Measurements from ENCODE around the gene KDM2B. TPM values are rescaled to one million over a fixed set of nuclear protein-coding genes. Genes with fewer than 3 reads are reported as not detected.

The KDM2B gene
- total and polyA plus RNA-seq, 2 experiments from 2014 or later, result 59.4 to 161 TPM

DNA sequence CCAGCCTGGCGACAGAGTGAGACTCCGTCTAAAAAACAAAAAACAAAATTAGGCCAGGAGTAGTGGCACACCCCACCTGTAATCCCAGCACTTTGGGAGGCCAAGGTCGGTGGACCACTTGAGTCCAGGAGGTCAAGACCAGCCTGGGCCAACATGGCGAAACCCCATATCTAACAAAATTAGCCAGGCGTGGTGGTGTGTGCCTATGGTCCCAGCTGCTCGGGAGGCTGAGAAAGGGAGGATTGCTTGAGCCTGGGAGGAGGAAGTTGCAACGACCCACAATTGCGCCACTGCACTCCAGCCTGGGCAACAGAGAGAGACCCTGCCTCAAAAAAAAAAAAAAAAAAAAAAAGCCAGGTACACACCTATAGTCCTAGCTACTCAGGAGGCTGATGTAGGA, 37.0 kb downstream of the KDM2B start:
- Mint-ChIP-seq H3K36me3 (ENCODE audit: low read depth) (peaks cover 80% of the 10 kb centered on the region), H3K27ac (no peak overlapping the region), H3K4me1 (peaks cover 13% of the 10 kb centered on the region), H3K27me3 (ENCODE audit: insufficient read depth, low read depth, poor library complexity) (peaks cover 8% of the 10 kb centered on the region), H3K9me3 (no peaks in the 10 kb centered on the region), H3K4me3 (no peak overlapping the region)
- ATAC-seq (no peak), DNase-seq (ENCODE audit: low spot score) (no peak)
- H3K4me3 ChIP-seq, result no peak overlapping the region
- TF ChIP-seq EZH2phosphoT487 (IDR thresholded peaks at IDR 0.05; ENCODE audit: unreplicated experiment) (no peak), POLR2AphosphoS5 (IDR thresholded peaks at IDR 0.05; ENCODE audit: low read depth) (no peak)
- H3K36me3 ChIP-seq (ENCODE audit: insufficient read depth), result peaks cover 50% of the 10 kb centered on the region
- H2AFZ ChIP-seq, result no peak overlapping the region
- H3K79me2 ChIP-seq (replicated peaks; ENCODE audit: insufficient read depth), result peaks cover 56% of the 10 kb centered on the region
- H3K9me2 ChIP-seq (ENCODE audit: insufficient read depth), result no peaks in the 10 kb centered on the region
- H3F3A ChIP-seq (replicated peaks; ENCODE audit: low read depth), result peaks cover 26% of the 10 kb centered on the region; the same call in 1 of the 2 replicates
- no peak overlapping the region for H3K4me2 ChIP-seq
- H3K27ac ChIP-seq (ENCODE audit: low read depth), result no peak overlapping the region
- no peaks in the 10 kb centered on the region for H3K27me3 ChIP-seq (ENCODE audit: insufficient read depth)
- peaks cover 46% of the 10 kb centered on the region for H4K20me1 ChIP-seq (replicated peaks; ENCODE audit: insufficient read depth)
- H3K4me1 ChIP-seq (ENCODE audit: insufficient read depth), result peaks cover 2% of the 10 kb centered on the region; the same call in 1 of the 2 replicates

DNA sequence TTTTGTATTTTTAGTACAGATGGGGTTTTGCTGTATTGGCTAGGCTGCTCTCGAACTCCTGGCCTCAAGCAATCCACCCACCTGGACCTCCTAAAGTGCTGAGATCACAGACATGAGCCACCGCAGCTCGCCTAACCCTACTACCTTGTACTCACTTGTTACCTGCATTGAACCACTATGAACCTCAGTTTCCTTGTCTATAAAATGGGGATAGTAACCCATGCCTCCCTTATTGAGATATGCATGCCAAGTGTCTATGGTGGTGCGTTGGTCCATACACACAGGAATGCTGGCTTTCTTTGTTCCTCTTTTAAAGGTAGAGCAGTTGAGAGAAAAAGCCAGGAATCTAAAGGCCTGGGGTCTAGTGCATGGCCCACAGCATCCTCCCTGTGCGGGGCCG, 40.9 kb downstream of the KDM2B start:
- H3K79me2 ChIP-seq (replicated peaks; ENCODE audit: insufficient read depth), result peaks cover 52% of the 10 kb centered on the region
- no peaks in the 10 kb centered on the region for H3K9me3 Mint-ChIP-seq
- H3K27me3 Mint-ChIP-seq (ENCODE audit: insufficient read depth, low read depth, poor library complexity), result peaks cover 19% of the 10 kb centered on the region
- peaks cover 33% of the 10 kb centered on the region; the same call in 1 of the 2 replicates for H3F3A ChIP-seq (replicated peaks; ENCODE audit: low read depth)
- H3K9me2 ChIP-seq (ENCODE audit: insufficient read depth), result no peaks in the 10 kb centered on the region
- peaks cover 28% of the 10 kb centered on the region for H3K4me1 ChIP-seq (ENCODE audit: insufficient read depth)
- no peak overlapping the region for H3K4me3 Mint-ChIP-seq
- no peak overlapping the region for H2AFZ ChIP-seq
- no peak overlapping the region for H3K27ac ChIP-seq (ENCODE audit: low read depth)
- no peak overlapping the region for H3K4me2 ChIP-seq
- H3K27me3 ChIP-seq (ENCODE audit: insufficient read depth), result peaks cover 4% of the 10 kb centered on the region
- ATAC-seq (no peak), DNase-seq (ENCODE audit: low spot score) (no peak)
- H3K27ac Mint-ChIP-seq, result no peak overlapping the region
- peaks cover 38% of the 10 kb centered on the region for H3K4me1 Mint-ChIP-seq
- peaks cover 50% of the 10 kb centered on the region for H3K36me3 Mint-ChIP-seq (ENCODE audit: low read depth)
- no peak overlapping the region for H3K4me3 ChIP-seq
- peaks cover 31% of the 10 kb centered on the region for H3K36me3 ChIP-seq (ENCODE audit: insufficient read depth)
- TF ChIP-seq NANOG (IDR thresholded peaks at IDR 0.05; ENCODE audit: borderline replicate concordance) (no peak), CREB1 (CRISPR knock-in tag; IDR thresholded peaks at IDR 0.05; ENCODE audit: low read depth) (no peak), ZNF114 (CRISPR knock-in tag; IDR thresholded peaks at IDR 0.05) (no peak), EZH2 (IDR thresholded peaks at IDR 0.05; ENCODE audit: low read depth, unreplicated experiment) (no peak), POLR2AphosphoS5 (IDR thresholded peaks at IDR 0.05; ENCODE audit: low read depth) (no peak), STAT1 (IDR thresholded peaks at IDR 0.05; ENCODE audit: unreplicated experiment) (no peak), ZNF331 (CRISPR knock-in tag; IDR thresholded peaks at IDR 0.05; ENCODE audit: low read depth) (no peak), EZH2phosphoT487 (IDR thresholded peaks at IDR 0.05; ENCODE audit: unreplicated experiment) (no peak)
- TF ChIP-seq, protein P1, sequence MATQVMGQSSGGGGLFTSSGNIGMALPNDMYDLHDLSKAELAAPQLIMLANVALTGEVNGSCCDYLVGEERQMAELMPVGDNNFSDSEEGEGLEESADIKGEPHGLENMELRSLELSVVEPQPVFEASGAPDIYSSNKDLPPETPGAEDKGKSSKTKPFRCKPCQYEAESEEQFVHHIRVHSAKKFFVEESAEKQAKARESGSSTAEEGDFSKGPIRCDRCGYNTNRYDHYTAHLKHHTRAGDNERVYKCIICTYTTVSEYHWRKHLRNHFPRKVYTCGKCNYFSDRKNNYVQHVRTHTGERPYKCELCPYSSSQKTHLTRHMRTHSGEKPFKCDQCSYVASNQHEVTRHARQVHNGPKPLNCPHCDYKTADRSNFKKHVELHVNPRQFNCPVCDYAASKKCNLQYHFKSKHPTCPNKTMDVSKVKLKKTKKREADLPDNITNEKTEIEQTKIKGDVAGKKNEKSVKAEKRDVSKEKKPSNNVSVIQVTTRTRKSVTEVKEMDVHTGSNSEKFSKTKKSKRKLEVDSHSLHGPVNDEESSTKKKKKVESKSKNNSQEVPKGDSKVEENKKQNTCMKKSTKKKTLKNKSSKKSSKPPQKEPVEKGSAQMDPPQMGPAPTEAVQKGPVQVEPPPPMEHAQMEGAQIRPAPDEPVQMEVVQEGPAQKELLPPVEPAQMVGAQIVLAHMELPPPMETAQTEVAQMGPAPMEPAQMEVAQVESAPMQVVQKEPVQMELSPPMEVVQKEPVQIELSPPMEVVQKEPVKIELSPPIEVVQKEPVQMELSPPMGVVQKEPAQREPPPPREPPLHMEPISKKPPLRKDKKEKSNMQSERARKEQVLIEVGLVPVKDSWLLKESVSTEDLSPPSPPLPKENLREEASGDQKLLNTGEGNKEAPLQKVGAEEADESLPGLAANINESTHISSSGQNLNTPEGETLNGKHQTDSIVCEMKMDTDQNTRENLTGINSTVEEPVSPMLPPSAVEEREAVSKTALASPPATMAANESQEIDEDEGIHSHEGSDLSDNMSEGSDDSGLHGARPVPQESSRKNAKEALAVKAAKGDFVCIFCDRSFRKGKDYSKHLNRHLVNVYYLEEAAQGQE (IDR thresholded peaks at IDR 0.05; ENCODE audit: unreplicated experiment), result no peak
- TF ChIP-seq, protein P2, sequence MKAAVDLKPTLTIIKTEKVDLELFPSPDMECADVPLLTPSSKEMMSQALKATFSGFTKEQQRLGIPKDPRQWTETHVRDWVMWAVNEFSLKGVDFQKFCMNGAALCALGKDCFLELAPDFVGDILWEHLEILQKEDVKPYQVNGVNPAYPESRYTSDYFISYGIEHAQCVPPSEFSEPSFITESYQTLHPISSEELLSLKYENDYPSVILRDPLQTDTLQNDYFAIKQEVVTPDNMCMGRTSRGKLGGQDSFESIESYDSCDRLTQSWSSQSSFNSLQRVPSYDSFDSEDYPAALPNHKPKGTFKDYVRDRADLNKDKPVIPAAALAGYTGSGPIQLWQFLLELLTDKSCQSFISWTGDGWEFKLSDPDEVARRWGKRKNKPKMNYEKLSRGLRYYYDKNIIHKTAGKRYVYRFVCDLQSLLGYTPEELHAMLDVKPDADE (IDR thresholded peaks at IDR 0.05), result no peak
- TF ChIP-seq, protein P3, sequence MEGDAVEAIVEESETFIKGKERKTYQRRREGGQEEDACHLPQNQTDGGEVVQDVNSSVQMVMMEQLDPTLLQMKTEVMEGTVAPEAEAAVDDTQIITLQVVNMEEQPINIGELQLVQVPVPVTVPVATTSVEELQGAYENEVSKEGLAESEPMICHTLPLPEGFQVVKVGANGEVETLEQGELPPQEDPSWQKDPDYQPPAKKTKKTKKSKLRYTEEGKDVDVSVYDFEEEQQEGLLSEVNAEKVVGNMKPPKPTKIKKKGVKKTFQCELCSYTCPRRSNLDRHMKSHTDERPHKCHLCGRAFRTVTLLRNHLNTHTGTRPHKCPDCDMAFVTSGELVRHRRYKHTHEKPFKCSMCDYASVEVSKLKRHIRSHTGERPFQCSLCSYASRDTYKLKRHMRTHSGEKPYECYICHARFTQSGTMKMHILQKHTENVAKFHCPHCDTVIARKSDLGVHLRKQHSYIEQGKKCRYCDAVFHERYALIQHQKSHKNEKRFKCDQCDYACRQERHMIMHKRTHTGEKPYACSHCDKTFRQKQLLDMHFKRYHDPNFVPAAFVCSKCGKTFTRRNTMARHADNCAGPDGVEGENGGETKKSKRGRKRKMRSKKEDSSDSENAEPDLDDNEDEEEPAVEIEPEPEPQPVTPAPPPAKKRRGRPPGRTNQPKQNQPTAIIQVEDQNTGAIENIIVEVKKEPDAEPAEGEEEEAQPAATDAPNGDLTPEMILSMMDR (conservative IDR thresholded peaks at IDR 0.05; ENCODE audit: low read depth in 2 of 2), result no peak
- H4K20me1 ChIP-seq (replicated peaks; ENCODE audit: insufficient read depth), result peaks cover 56% of the 10 kb centered on the region

Data from GM23338 (cell line).